GM13976 (cell line): ENCODE results near the gene ISOC2.
"Not testable (repeated sequence)": the region's sequence is repeated elsewhere in the genome, so short reads cannot be mapped to it uniquely, and the experiment has no call there.

Experiments used
- DNase-seq: peaks from one replicate; pipeline ENCODE4 v3.0.0; 2012; ENCODE audit warnings: low spot score
- CTCF ChIP-seq: IDR thresholded peaks from 2 replicates; pipeline ENCODE4 v1.5.1; 2012; ENCODE audit warnings: borderline replicate concordance, mild to moderate bottlenecking; ENCODE audit not compliant: insufficient read depth; ENCODE audit errors: extremely low read depth, missing control alignments, control extremely low read depth
- in situ Hi-C: fragments of 300-500 bp; cut with MboI; formaldehyde crosslinking; loops from one replicate; pipeline ENCODE4 v1.12.0; 2022; ENCODE audit warnings: low sequenced_read_pairs, mixed read lengths, inconsistent platforms; ENCODE audit not compliant: unreplicated experiment

ISOC2 gene

DNA sequence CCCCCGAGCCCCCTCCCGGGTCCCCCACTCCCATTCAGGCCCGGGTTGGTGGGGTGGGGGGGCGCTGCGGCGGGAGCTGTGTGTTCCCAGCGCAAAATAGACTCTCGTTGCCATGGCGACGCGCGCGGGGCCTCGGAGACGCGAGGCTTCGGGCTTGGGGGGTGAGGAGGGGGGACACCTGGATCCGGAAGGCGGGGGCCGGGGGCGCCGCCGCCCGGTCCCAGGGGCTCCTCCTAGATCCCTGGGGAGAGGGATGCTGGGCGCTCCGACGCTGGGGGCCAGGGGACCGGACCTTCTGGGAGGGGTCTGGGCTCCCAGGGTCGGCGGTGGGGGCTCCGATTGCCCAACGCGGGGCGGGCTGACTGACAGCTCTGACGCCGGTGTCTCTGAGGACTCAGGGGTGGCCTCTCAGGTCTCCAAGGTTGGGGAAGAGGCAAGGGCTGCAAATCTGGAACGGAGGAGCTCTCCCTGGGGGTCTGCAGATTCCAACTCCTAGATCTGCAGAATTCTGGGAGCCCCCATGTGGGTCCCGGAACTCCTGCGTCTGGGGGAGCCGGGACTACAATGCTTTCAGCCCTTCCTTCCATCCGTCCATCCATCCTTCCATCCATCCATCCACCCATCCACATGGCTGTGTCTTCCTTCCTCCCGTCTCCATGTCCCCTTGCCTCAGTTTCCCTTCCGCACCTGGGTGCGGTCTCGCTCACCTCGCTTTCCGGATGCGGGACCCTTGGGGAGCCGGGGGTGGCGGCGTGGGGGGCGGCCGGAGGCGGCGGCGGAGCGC, 9.3 kb downstream of the ISOC2 start:
- in situ Hi-C loops, result no loop called here
- TF ChIP-seq CTCF, result no peak
- no peak for DNase-seq

DNA sequence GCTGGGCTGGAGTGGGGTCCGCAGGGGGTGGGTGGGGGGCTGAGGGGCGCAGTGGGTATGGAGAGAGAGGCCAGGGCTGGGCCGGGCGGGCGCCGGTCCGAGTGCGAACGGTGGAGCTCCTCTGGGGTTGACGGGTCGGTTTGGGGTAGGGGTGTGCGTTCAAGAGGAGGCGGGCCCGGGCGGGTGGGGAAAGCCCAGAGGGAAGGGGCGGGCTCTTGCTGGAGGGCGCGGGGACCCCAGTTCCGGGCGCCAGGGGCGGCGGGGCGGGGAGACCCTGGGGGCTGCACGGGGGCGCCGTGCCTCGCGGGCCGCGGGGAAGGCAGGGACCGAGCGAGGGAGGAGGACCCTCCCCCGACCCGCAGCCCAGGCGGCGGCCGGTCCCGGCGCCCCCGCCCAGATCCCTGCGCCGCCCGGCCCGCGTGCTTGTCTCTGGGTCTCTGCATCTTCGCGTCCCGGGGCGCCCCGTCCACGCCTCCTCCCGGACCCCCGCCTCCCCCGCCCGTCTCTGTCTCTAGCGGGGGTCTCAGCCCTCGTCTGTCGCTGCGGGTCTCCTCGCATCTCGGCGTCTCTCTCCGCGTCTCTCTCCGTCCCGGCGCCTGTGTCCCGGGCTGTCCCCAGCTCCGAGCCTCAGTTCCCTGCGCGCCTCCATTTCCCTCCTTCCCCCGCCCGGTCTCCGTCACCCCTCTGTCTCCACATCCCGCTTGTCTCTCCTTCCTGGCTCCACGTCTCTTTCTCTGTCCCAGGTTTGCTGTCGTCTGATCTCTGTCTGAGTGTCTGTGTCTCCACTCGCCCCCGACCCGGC, 10.1 kb downstream of the ISOC2 start:
- DNase-seq, result no peak
- TF ChIP-seq CTCF, result no peak
- in situ Hi-C loops, result no loop called here

DNA sequence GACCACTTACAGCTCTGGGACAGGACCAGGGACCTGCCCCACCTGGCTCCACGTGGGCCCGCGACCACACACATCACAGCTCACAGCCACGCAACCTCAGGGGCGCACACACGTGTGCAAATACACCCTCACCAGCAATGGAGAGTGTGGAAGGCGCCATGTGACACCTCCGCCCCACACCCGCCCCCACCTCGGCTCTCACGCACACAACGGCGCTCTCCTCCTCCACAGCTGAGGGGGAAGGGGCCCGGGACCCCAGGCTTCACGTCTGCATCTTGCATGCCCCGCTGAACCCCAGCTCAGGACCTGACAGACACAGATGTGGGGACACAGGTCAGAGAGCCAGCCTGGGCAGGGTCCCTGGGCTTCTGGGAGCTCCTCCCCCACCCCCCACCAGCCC, 12.0 kb downstream of the ISOC2 start:
- in situ Hi-C loops, result no loop called here
- no peak for TF ChIP-seq CTCF
- no peak for DNase-seq

DNA sequence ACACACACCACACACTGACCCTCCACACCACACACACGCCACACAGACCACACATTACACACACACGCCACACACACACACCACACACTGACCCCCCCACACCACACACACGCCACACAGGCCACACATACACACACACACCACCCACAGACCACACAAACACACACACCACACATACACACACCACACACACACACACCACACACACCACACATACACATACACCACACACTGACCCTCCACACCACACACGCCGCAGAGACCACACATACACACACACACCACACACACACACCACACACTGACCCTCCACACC, 13.3 kb downstream of the ISOC2 start:
- in situ Hi-C loops, DNase-seq: not testable (repeated sequence)

- TF ChIP-seq CTCF, result no peak
- in situ Hi-C loops, result no loop called here
- no peak for DNase-seq
These were observed 13.8 kb downstream of the ISOC2 start for GRCh38 chr19:55447421-55448174.

DNA sequence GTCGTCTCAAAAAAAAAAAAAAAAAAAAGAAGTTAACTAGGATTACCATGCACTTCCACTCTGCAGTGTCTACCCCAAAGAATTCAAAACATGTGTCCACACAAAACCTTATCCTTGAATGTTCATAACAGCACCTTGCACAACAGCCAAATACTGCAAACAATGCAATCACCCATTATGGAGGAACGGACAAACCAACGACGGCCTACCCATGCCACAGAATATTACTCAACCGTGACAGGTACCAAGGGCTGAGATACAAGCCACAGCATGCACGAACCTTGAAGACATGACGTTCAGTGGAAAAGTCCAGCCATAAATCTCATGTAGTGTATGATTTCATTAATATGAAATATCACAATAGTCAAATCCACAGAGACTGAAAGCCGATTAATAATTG, 15.4 kb downstream of the ISOC2 start:
- no peak for TF ChIP-seq CTCF
- no peak for DNase-seq
- in situ Hi-C loops, result no loop called here

GRCh38 chr19:55444646-55445045, 16.8 kb downstream of the ISOC2 start:
- in situ Hi-C loops, result no loop called here
- TF ChIP-seq CTCF, result no peak

More at GRCh38 chr19:55444646-55445045, 16.8 kb downstream of the ISOC2 start:
- DNase-seq, result no peak
